Activated CD4-positive, alpha-beta memory T cell treated with anti-CD3 and anti-CD28 coated beads for 36 hours (primary cell): ENCODE measurements around the gene C16orf90. TPM values are rescaled to one million over a fixed set of nuclear protein-coding genes. Genes with fewer than 3 reads are reported as not detected.
A peak's percentile ranks its signal among the peaks of the same experiment; 100 is the strongest.

Experiments used
- CTCF ChIA-PET: fragments of 350-600 bp; sonication (Branson Sonifier 250); formaldehyde crosslinking; loops from one replicate; lab custom pipeline; 2021; ENCODE audit warnings: antibody characterized with exemption, inconsistent platforms; lab: Charles Lee
- POLR2A ChIA-PET: fragments of 350-600 bp; sonication (Branson Sonifier 250); formaldehyde crosslinking; loops from one replicate; lab custom pipeline; 2021; ENCODE audit warnings: antibody characterized with exemption; lab: Charles Lee
- DNase-seq: peaks from one replicate; pipeline ENCODE4 v3.0.0-alpha.2; 2020
- H3K27ac Mint-ChIP-seq: one replicate; pipeline ENCODE4 v1.8.0; 2021; ENCODE audit warnings: mixed read lengths
- H3K27me3 Mint-ChIP-seq: one replicate; pipeline ENCODE4 v1.8.0; 2021; ENCODE audit warnings: mixed read lengths
- H3K36me3 Mint-ChIP-seq: one replicate; pipeline ENCODE4 v1.8.0; 2021; ENCODE audit warnings: mixed read lengths
- H3K4me1 Mint-ChIP-seq: one replicate; pipeline ENCODE4 v1.8.0; 2021; ENCODE audit warnings: low read depth, mixed read lengths
- H3K4me3 Mint-ChIP-seq: one replicate; pipeline ENCODE4 v1.8.0; 2021; ENCODE audit warnings: mild to moderate bottlenecking, mixed read lengths
- H3K9me3 Mint-ChIP-seq: one replicate; pipeline ENCODE4 v1.8.0; 2021; ENCODE audit warnings: mixed read lengths
- intact Hi-C: fragments of 100-400 bp; cut with micrococcal nuclease; formaldehyde crosslinking; loops from one replicate; pipeline ENCODE4 v1.15.1; 2023
- total RNA-seq, 2 experiments: library from RNA; stranded (reverse); gene quantifications; one replicate each; pipeline ENCODE4 v1.2.3, GENCODE V29; 2021

The C16orf90 gene
- total RNA-seq, 2 experiments from 2014 or later = not detected

DNA sequence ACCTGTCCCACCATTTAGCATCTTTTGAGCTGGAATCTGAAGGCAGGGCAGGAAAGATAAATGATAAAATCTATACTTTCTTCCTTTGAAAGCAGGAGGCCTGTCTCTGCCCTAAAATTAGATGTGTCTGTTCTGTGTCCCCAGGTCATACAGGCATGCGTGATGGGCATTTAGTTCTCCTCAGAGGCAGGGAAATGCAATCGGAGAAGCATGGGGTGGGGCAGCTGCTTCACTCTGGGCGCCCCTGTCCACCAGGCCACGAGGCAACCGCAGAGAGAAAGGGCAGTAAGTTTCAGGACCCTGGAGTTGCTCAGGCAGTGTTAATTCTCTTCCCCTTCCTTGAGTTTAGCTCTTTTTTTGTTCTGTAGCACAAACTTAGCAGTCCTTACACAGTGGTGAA lies 30.7 kb upstream of the C16orf90 start:
- Mint-ChIP-seq H3K4me3 (no peak overlapping the region), H3K27ac (no peak overlapping the region)
- POLR2A ChIA-PET = interaction anchor here (0.7 kb wide), 1 partner anchor 10 kb away, joined by 3 read pairs; no protein-coding TSS in a partner anchor

DNA sequence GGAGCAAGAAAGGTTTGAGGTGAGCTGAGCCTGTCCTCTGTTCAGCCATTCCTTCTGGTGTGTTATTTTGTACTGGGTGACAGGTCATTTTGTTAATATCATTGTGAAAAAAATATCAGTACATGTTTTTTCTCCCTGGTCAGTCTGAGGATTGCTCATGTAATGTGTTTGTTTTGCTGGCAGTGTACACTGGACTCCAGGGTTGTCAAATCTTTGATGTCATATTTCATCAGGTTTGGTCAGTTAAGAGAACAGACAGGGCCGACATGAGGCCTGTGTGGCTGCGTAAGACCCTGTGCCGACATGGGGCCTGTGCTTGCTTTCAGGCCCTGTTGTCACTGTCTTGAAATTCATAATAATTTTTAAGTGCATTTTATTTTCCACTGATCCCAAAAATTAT lies 28.0 kb upstream of the C16orf90 start:
- DNase-seq = no peak
- Mint-ChIP-seq H3K9me3 (no peaks in the 10 kb centered on the region), H3K4me1 (peaks cover 5% of the 10 kb centered on the region), H3K27me3 (no peaks in the 10 kb centered on the region), H3K36me3 (peaks cover 22% of the 10 kb centered on the region), H3K27ac (no peak overlapping the region), H3K4me3 (no peak overlapping the region)
- intact Hi-C loops = no loop called here
- POLR2A ChIA-PET = interaction anchor here (1.4 kb wide), 1 partner anchor 89 kb away, joined by 3 read pairs; the partner anchor contains the start of gene SLX4
- CTCF ChIA-PET = no interaction called here

More for the DNA sequence above, 30.7 kb upstream of the C16orf90 start:
- H3K9me3 Mint-ChIP-seq = no peaks in the 10 kb centered on the region
- H3K4me1 Mint-ChIP-seq = peaks cover 5% of the 10 kb centered on the region
- CTCF ChIA-PET = interaction anchor here (0.6 to 1.2 kb wide), 3 partner anchors 11 to 75 kb away, joined by 3 to 4 read pairs (median 3); no protein-coding TSS in a partner anchor
- DNase-seq = no peak
- peaks cover 17% of the 10 kb centered on the region for H3K36me3 Mint-ChIP-seq
- intact Hi-C loops = loop anchor here (5.0 kb wide), 1 partner anchor 51 kb away; the partner anchor contains the start of gene NLRC3
- no peaks in the 10 kb centered on the region for H3K27me3 Mint-ChIP-seq

DNA sequence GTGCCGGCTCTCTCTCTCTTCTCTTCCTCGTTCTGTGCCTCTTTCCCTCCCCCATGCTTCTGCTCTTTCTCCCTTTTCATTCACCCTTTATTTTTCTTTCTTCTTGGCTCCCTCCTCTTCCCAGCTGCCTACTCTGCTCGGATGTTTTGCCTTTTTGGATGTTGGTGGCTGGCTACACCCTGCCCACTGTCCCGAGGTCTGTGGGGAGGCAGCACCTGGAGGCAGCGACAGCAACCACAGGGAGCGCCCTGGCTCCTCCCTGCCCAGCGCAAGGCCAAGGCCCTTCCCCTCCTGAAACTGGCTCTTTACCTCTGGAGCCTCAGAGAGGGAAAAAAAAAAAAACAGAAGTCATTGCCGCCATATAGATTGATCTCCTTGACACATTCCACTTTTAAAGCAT lies 25.6 kb upstream of the C16orf90 start:
- Mint-ChIP-seq H3K4me3 (no peak overlapping the region), H3K4me1 (no peaks in the 10 kb centered on the region), H3K27ac (no peak overlapping the region), H3K27me3 (no peaks in the 10 kb centered on the region), H3K9me3 (no peaks in the 10 kb centered on the region), H3K36me3 (peaks cover 23% of the 10 kb centered on the region)
- ChIA-PET CTCF (no interaction called here), POLR2A (interaction anchor here (0.6 kb wide), 1 partner anchor 1252 kb away, joined by 3 read pairs; no protein-coding TSS in a partner anchor)
- DNase-seq = no peak
- intact Hi-C loops = no loop called here

DNA sequence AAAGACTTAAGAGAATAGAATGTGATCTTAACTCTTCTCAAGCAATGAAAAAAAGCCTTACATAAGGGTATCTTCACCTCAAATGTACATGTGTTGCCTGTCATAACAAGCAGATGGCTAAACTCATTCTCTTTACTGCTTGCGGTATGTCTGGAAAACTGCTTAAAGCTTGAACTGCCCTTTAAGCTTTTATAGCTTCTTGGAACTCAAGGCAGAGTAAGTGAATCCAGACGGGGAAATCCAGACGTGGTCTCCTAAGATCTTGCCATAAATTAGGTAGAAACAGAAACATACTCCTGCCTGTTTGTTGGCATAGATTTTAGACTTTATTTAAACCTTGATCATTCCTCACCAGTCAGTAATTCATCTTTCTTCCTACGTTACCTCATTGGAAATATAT lies 25.1 kb upstream of the C16orf90 start:
- H3K4me3 Mint-ChIP-seq = no peak overlapping the region
- CTCF ChIA-PET = no interaction called here
- POLR2A ChIA-PET = interaction anchor here (0.8 kb wide), 1 partner anchor 29 kb away, joined by 3 read pairs; no protein-coding TSS in a partner anchor
- no peaks in the 10 kb centered on the region for H3K4me1 Mint-ChIP-seq
- H3K27me3 Mint-ChIP-seq = no peaks in the 10 kb centered on the region
- no peak for DNase-seq
- H3K36me3 Mint-ChIP-seq = peaks cover 24% of the 10 kb centered on the region
- H3K27ac Mint-ChIP-seq = no peak overlapping the region
- no peaks in the 10 kb centered on the region for H3K9me3 Mint-ChIP-seq
- intact Hi-C loops = no loop called here

DNA sequence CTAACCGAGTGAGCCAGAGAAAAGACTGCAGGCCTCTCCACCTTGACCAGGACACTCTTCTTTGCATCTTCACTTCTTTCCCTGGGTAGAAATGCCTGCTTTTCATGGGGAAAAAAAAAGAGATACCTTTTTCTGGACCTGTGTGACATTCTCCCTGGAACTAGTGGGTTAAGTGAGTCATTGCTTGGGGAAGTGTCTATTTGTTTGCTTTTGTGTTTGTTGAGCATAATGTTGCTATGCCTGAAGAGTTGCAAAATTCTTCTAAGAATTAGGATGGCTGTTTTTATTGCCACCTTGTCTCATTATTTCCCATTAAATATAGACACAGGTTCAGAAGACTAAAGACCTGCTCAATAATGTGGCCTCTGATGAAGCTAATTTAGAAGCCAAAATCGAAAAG lies 24.3 kb upstream of the C16orf90 start:
- intact Hi-C loops = no loop called here
- Mint-ChIP-seq H3K4me1 (no peaks in the 10 kb centered on the region), H3K27me3 (no peaks in the 10 kb centered on the region), H3K4me3 (no peak overlapping the region), H3K36me3 (peaks cover 24% of the 10 kb centered on the region), H3K9me3 (no peaks in the 10 kb centered on the region), H3K27ac (no peak overlapping the region)
- ChIA-PET CTCF (no interaction called here), POLR2A (interaction anchor here (0.8 kb wide), 1 partner anchor 28 kb away, joined by 3 read pairs; no protein-coding TSS in a partner anchor)
- no peak for DNase-seq

DNA sequence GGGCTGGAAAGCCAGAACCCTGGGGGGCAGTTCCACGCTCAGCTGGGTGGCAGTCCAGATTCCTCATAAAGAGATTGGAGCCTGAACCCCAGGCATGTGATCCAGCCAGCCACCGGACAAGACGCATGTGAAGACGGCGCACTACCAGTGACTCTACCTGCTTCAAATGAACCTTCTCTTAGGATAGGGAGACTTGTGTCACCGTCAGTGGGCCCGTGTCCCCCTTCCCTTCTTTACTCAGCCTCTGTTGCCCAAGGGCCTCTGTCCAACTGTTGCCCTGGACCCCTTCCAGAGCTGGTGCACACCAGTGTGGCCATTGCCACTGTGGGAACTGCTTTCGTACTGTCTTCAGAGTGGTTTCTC lies 23.7 kb upstream of the C16orf90 start:
- Mint-ChIP-seq H3K36me3 (peaks cover 26% of the 10 kb centered on the region), H3K9me3 (no peaks in the 10 kb centered on the region), H3K4me1 (peaks cover 2% of the 10 kb centered on the region), H3K4me3 (no peak overlapping the region), H3K27me3 (no peaks in the 10 kb centered on the region), H3K27ac (no peak overlapping the region)
- CTCF ChIA-PET = no interaction called here
- DNase-seq = no peak
- POLR2A ChIA-PET = no interaction called here
- intact Hi-C loops = no loop called here

DNA sequence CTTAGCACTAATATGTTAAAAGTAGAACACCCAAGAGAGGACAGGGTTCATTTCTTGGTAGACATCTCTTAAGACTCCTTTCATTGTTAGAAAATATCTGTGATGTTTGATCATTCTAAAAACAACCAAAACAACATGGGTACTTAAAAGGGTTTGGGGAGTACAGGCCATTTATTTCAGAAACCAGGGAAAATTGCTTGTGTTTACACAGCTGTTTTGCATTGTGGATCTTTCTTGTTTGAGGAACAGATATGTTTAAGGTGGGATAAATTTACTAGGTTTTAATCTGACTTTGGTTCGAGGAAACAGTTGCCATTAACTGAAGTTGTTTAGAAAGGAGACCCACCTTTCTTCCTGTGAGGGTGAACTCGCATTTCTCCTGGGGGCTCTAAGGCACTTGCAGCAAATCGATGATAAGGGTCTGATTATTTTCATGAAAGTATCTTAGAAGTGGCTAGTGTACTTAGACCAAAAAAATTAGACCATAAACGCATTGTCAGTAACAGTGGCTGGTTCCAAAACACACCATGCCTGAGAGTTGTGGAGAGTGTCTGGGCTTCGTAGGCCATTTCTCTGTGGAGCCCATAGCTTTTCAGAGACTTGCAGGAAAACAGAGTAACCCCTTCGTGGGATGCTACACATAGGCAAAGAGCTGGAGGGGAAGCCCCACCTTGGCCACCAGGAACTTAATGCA lies 23.1 kb upstream of the C16orf90 start:
- Mint-ChIP-seq H3K9me3 (no peaks in the 10 kb centered on the region), H3K4me1 (peaks cover 7% of the 10 kb centered on the region), H3K27ac (no peak overlapping the region), H3K4me3 (no peak overlapping the region), H3K36me3 (peaks cover 30% of the 10 kb centered on the region), H3K27me3 (no peaks in the 10 kb centered on the region)
- intact Hi-C loops = no loop called here
- ChIA-PET POLR2A (no interaction called here), CTCF (no interaction called here)
- no peak for DNase-seq

DNA sequence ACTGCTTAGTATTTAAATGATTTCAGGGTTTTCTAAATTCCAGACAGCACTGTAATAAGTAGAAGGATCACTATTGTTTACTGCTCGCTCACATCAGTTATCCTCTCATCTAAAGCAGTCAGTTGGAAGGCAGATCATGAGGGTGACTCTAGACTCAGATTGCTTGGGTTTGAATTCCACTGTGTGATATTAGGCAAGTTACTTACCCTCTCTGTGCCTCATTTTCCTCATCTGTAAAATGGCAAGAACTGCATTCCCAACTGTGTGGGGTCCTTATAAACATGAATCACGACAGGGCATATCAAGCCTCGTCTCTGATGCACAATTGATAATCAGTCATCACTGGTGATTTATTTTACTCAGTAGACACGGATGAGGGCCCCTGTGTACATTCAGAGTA lies 20.6 kb upstream of the C16orf90 start:
- H3K4me3 Mint-ChIP-seq = no peak overlapping the region
- no peaks in the 10 kb centered on the region for H3K27me3 Mint-ChIP-seq
- H3K9me3 Mint-ChIP-seq = no peaks in the 10 kb centered on the region
- H3K4me1 Mint-ChIP-seq = peaks cover 15% of the 10 kb centered on the region
- ChIA-PET POLR2A (no interaction called here), CTCF (interaction anchor here (0.6 kb wide), 1 partner anchor 10 kb away, joined by 4 read pairs; no protein-coding TSS in a partner anchor)
- H3K27ac Mint-ChIP-seq = no peak overlapping the region
- intact Hi-C loops = no loop called here
- no peak for DNase-seq
- peaks cover 29% of the 10 kb centered on the region for H3K36me3 Mint-ChIP-seq

DNA sequence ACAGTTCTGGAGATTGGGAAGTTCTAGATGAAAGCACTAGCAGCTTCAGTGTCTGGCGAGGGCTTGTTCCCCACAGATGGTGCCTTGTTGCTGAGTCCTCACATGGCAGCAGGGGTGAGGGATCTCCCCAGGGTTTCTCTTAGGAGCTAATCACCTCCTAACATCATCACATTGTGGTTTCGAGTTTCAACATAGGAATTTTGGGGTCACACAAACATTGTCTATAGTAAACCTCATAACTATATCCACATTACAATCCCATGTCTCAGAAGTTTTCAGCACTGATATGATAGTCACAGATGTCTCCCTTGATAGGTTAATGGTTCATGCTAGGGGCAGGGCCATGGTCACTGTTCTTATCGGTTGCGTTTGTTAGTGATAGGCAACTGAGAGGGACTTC lies 19.3 kb upstream of the C16orf90 start:
- peak overlapping the region; percentile 13 for H3K27ac Mint-ChIP-seq
- peaks cover 28% of the 10 kb centered on the region for H3K4me1 Mint-ChIP-seq
- ChIA-PET POLR2A (interaction anchor here (1.8 kb wide), 1 partner anchor 14 kb away, joined by 3 read pairs; the partner anchor contains the start of gene CLUAP1), CTCF (interaction anchor here (0.8 to 1.1 kb wide), 2 partner anchors 13 to 148 kb away, joined by 3 to 4 read pairs; no protein-coding TSS in a partner anchor)
- H3K27me3 Mint-ChIP-seq = no peaks in the 10 kb centered on the region
- no peak overlapping the region for H3K4me3 Mint-ChIP-seq
- intact Hi-C loops = no loop called here
- H3K36me3 Mint-ChIP-seq = peaks cover 29% of the 10 kb centered on the region
- DNase-seq = no peak
- no peaks in the 10 kb centered on the region for H3K9me3 Mint-ChIP-seq

DNA sequence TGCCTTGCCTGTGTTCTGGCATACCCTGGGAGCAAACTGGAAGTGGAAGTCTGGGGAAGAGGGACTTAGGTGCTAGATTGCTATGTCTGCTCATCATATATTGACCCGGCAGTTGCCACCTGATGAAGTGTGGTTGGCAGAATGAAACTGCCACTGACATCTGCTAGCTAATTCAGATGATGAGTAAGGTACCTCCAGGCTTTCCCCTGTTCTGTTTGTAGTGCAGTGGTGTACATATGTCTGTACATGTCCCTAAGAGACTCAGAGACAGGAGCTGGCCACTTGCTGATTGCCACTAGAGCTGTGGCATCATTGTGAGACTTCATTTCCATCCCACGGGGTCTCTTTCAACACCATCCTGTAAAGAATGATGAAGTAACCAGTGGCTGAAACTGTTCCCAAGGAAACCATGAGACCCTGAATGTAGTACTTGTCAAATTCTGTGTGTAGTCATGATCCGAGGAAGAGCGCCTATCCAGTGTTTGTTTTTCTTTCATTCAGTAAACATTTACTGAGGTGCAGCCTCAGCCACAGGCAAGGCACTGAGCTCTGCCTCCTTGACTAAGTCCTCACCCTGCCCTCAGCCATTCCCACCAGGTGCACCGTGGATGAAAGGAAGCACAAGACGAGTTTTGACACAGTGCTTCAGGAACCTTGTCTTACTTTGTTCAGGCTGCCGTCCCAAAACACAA lies 18.7 kb upstream of the C16orf90 start:
- H3K4me1 Mint-ChIP-seq = peaks cover 33% of the 10 kb centered on the region
- POLR2A ChIA-PET = interaction anchor here (1.8 kb wide), 1 partner anchor 13 kb away, joined by 3 read pairs; the partner anchor contains the start of gene CLUAP1
- H3K36me3 Mint-ChIP-seq = peaks cover 28% of the 10 kb centered on the region
- no peaks in the 10 kb centered on the region for H3K9me3 Mint-ChIP-seq
- peak; percentile 20 for DNase-seq
- H3K27me3 Mint-ChIP-seq = no peaks in the 10 kb centered on the region
- CTCF ChIA-PET = interaction anchor here (0.8 to 1.1 kb wide), 2 partner anchors 13 to 148 kb away, joined by 3 to 4 read pairs; no protein-coding TSS in a partner anchor
- intact Hi-C loops = no loop called here
- peak overlapping the region; percentile 57 for H3K27ac Mint-ChIP-seq
- H3K4me3 Mint-ChIP-seq = no peak overlapping the region

DNA sequence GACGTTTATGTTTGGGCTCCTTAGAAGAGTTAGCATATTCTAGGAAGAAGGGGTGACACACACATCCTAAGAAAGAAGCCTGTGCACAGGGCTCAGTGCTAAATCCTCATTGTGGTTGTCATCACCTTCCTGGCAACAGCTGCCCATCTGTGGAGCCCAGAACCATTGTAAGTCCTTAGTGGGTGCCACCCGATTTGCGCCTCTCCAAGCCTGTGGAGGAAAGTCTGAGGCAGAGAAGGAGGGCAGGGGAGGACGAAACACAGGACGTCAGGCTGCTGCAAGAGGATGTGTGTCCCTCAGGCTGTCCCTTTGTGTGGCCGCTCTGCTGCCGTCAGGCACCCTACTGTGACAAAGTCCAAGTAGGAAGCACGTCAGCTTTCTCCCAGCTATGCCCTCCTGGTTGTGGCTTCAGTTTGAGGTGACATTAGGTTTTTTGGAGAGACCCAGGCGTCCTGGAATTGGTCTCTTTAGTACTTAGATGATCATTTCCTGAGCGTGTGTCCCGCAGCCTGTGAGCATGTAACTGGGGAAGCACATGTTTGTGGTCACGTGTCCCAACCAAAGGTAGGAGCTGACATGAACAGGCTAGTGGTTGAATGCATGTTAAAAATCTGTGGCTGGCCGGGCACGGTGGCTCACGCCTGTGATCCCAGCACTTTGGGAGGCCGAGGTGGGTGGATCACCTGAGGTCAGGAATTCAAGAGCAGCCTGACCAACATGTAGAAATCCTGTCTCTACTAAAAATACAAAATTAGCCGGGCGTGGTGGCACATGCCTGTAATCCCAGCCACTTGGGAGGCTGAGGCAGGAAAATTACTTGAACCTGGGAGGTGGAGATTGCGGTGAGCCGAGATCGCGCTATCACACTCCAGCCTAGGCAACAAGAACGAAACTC lies 16.2 kb upstream of the C16orf90 start:
- no peak overlapping the region for H3K4me3 Mint-ChIP-seq
- peaks cover 38% of the 10 kb centered on the region for H3K36me3 Mint-ChIP-seq
- H3K4me1 Mint-ChIP-seq = peaks cover 45% of the 10 kb centered on the region
- ChIA-PET CTCF (no interaction called here), POLR2A (no interaction called here)
- H3K27me3 Mint-ChIP-seq = no peaks in the 10 kb centered on the region
- peak overlapping the region; percentile 41 for H3K27ac Mint-ChIP-seq
- peak; percentile 7 for DNase-seq
- intact Hi-C loops = no loop called here
- no peaks in the 10 kb centered on the region for H3K9me3 Mint-ChIP-seq
